T-helper 1 cell (primary cell): ENCODE measurements around the gene MIER1.
"Not testable (repeated sequence)": the region's sequence is repeated elsewhere in the genome, so short reads cannot be mapped to it uniquely, and the experiment has no call there.

Experiments
- DNase-seq, 5 donors: peaks; one replicate each; pipeline ENCODE4 v3.0.0-alpha.2; 2012 to 2020
- total RNA-seq, 4 donors: gene quantifications; one replicate each; lab custom pipeline; 2026; lab: John Stamatoyannopoulos, UW

Gene MIER1
- 130 to 225 (median 174) reads per million in 4 donors for total RNA-seq

DNA sequence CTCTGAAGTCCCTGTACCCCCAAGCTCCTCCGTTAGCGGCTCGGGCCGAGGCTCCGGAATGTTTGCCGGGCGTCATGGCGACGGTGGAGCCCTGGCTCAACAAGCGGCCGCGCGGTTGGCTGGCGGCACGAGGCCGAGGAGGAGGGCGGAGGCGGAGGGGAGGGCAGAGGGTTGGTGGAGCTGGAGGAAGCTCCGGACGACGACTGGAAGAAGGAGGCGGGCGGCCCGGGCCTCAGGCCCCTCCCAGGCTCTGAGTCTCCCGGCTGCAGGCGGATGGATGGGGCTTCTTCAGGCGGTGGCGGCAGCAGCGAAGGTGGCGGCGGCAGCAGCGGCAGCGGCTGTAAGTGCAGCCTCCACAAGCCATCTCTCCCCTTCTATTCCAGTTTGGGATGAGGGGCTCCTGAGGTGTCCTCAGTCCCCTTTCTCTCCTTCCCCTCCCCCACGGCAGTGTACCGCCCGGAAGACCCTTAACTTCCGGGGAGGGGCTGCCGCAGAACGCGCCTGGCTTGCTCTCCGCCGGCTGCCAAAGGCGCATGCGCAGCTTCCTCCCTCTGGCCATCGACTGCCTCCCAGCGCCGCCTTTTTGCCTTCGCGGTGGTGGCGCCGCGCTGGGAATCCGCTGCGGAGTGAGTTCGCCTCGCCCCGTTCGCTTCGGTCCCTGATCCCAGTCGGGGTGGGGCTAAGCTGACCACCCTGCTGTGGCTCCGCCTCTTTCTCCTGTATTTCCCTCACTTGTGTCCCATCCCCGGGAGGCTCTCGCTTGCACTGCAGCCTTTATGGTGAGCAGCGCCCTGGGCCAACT lies at the start of gene MIER1, which contains the start of gene DNAI4:
Gene MIER1, plus strand, starts transcription at position 235 of the 802 bp plus-strand sequence. Its CDS starts 39 bp downstream, at position 274.
Gene DNAI4, minus strand, starts transcription at position 101 of the 802 bp plus-strand sequence. Its CDS starts 25 bp downstream, at position 76.
- peak; percentile 95 to 98 (median 96) for DNase-seq

- no peak for DNase-seq
These were observed 48.1 kb upstream of the MIER1 start for GRCh38 chr1:66876664-66877063.

GRCh38 chr1:66889030-66889429 lies 35.8 kb upstream of the MIER1 start:
- DNase-seq = no peak

DNA sequence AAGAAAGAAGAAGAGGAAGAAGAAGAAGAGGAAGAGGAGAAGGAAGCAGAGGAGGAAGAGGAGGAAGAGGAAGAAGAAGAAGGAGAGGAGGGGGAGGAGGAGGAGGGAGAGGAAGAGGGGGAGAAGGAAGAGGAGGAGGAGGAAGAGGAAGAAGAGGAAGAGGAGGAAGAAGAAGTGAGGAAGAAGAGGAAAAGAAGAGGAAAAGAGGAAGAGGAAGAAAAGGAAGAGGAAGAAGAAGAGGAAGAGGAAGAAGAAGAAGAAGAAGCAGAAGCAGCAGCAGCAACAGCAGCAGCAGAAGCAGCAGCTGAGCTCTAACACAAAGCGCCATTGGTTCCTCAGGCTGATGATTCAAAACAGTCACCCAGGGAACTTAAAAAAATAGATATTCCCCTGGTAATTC lies 34.2 kb upstream of the MIER1 start:
- no peak for DNase-seq

DNA sequence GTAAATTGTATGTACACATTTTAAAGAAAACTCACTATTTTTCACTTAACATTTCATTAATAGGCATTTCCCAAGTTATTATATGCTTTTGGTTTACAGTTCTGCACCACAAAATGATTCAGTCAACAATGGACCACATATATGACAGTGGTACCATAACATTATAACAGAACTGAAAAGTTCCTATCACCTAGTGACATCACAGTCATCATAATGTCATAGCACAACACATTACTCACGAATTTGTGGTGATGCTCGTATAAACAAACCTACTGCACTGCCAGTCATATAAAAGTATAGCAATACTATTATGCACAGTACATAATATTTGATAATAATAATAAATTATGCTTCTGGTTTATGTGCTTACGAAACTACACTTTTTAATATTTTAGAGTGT lies 31.1 kb upstream of the MIER1 start:
- DNase-seq = no peak

- DNase-seq = not testable (repeated sequence)
These were observed 9.6 kb upstream of the MIER1 start for GRCh38 chr1:66915203-66915602.

- DNase-seq = no peak
These were observed 8.5 kb upstream of the MIER1 start for GRCh38 chr1:66916320-66916719.

GRCh38 chr1:66917476-66917875 lies 7.3 kb upstream of the MIER1 start:
- no peak for DNase-seq

DNA sequence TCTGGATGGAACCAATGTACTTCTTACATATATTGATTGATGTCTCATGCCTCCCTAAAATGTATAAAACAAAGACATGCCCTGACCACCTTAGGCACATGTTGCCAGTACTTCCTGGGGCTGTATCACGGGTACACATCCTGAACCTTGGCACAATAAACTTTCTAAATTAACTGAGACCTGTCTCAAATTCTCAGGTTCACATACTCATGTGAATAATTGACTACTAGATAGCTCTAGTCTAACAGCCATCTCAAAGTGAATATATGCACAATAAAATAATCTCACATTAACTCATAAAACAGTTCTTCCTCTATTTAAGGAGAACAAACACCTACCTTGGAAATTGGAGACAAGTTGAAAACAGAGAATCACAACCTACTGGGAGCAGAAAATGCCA lies 5.7 kb upstream of the MIER1 start:
- DNase-seq = no peak

DNA sequence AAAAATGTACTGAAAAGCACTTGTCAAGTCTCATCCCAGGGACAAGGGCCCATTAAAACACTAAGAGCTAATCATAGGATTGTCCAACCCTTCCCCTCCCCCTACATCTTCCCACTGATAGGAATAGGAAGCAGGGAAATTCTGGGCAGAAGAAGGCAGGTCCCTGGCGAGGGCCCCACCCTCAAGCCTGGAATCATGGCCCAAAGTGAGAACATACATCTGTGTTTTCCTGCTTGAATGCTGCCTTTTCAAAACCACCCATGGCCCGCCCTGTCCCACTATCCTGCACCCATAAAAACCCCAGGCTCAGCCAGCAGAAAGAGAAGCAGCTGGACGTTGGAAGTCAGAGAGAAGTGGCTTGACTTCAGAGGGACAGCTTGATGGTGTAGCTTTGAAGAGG lies 5.0 kb upstream of the MIER1 start:
- no peak for DNase-seq

GRCh38 chr1:66920543-66920942 lies 4.2 kb upstream of the MIER1 start:
- DNase-seq = no peak

DNA sequence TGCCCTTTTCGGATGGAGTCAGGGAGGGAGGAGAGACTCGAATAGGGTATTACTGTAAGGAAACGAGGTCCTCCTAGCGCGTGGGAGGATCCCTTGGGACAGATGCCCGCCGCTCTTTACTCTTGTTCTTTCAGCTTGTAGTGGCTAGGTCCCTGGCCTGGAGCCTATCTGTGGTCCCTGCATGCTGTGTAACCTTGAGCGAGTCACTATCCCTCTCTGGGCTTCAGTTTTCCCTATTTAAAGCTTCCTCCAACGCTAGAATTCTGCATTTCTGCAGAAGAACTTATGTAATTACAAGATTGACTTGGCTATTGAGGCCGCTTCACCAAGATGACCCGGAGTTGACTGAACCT lies 744 bp downstream of the MIER1 start:
- DNase-seq = no peak

DNA sequence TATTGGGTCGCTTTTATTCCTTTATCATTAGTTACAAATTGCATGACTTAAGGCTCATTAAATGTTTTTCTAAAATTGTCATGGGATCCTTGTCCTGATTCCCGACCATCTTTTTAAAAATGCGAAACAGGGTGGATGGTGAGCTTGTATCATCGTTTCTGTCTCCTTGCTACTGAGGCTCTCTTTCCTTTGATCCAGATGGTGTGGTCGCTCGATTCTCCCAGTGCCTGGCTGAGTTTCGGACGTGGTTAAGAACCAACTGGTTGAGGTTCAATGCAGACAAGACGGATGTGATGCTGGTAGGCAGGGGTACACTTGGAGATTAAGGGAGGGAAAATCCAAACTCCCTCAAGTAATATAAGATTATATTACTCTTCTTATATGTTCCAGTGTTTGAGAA lies 1.2 kb downstream of the MIER1 start:
- peak in 1 of 5 donors; percentile 8 for DNase-seq

DNA sequence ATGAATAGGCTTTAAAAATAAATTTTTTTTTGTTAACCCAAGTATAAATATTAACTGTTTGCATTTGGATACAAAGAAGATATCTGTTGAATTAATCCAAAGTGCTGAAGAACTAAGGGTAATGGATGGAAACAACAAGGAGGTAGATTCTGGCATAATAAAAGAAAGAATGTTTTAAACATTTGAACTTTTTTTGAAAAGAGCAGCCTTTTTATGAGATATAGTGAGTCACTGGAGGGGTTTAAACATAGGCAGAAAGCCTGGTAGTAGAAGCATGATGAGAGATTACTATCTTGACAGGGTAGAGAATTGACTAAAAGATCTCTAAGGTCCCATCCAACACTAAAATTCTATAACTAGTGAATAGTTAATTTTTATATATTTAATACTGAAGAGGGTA lies 2.7 kb downstream of the MIER1 start:
- no peak for DNase-seq

DNA sequence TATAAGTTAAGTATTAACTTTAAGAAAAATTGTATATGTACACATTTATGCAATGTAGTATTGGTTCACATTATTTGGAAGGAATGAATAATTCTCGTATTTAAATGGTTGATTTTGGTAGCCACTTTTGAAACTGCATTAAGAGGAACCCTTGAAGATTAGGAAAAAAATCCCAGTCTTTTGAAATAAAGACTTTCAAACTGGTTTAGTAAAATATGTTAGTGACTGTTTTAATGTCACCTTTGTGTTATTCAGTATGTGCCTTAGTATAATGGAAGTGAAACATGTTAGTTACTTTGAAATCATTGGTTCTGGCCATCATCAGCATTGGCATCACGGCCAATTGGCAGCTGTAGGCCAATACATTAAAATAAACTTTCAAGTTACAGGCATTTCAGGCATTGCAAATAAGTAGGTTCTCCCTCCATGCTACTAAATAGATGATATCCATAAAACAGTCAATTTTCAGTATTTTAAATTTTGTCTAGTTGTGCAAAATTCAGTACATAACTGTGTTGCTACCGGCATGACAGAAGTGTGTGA lies 4.4 kb downstream of the MIER1 start:
- peak in 1 of 5 donors; percentile 40 for DNase-seq

DNA sequence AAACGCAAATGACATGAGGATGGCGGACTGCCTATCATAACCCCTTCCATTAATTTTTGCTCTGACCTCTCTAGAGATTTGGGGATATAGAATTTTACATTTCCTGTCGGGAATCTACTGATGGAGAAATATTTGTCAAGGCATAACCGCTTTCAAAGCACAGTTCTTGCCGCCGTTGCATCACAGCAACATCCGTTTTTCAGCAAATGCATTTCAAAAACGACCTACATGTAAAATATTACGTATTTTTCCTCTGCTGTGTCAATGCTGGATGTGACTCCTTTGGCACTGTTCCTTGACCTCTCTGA lies 4.9 kb downstream of the MIER1 start:
- no peak for DNase-seq

DNA sequence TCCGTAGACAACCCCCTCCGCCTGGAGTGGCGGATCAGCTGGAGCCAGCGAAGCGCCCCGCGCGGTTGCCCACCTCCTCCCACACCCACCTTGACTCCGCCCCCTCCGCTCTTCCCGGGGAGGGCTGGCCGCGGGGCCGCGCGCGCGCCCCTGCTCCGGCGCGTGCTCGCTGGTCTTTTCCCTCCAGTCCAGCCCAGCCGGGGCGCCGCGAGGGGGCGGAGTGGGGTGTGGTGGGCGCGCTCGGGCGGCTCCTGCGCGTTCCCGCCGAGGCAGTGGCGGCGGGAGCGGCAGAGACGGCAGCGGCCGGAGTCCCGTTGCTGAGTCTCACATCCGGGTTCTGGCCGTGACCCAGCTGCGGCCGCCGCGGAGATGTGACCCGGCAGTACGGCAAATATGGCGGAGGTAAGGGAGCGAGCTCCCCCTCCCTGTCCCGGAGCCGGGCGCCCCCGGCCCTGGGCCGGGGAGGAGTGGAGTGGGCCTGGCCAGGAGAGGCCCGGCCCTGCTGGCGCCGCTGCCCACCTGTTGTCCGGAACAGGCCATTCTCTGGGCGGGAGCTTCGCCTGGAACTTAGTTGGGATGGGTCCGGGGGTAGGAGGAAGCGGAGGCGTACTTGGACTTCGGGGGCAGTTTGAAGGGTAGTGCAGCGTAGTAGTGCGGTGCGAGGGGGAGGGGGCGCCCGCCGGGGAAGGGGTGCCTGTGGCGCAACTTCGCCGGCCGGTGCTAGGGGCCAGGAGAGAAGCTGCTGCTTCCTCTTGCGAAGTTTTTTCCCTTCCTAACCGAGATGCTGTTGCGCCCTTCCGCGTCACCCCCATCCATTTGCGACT lies 5.4 kb downstream of the MIER1 start:
- peak; percentile 89 to 95 (median 91) for DNase-seq

DNA sequence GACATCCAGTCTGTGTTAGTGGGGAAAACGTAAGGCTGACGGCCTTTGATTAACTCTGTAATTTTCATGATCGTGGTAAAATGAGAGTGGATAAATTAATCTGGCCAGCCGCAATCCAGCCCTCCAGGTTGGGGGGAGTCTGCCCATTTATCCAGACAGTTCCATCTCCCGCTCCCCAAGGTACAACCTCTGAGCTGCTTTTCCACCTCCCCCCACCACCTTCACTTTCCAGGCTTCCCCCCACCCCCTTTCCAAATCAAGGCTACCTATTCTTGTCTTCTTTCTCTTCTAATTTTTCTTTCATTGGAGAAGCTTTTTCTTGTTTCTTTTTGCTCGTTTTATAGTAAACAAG lies 6.0 kb downstream of the MIER1 start:
- no peak for DNase-seq

DNA sequence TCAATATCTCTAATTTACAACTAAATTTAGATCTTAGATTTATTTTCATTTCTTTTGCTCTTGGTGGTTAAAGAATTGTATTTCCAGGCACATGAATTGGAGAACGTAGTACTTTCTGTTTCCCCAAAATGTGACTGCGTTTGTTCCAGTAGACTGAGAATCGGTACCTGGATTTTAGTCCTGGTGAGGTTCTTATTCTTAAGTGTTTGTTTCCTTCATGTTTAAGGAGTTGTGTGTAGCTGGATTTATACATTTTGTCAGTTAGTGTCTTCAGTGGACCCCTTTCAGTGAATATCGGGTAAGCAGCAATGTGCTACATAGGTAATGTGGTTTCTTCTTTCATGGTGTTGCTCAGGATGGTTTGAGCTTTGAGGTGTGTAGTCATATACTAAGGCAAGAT lies 6.8 kb downstream of the MIER1 start:
- peak in 1 of 5 donors; percentile 37 for DNase-seq

DNA sequence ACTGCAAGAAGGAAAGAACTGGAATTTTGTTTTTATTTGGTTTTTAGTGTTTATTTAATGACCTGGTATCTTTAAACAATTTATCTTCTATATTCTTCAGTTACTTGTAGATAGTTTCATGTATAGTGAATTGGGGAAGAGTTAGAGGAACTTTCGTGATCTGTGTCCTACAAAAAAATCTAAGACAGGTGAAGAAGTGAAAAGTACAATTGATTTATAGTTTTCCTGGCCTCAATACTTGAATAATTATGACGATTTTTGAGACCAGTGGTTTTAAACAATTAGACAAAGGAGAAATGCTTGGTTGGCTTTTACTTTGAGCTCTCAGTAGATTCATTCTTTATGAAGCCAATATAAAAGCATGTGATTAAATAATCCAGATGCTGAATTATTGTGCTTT lies 7.5 kb downstream of the MIER1 start:
- DNase-seq = no peak

DNA sequence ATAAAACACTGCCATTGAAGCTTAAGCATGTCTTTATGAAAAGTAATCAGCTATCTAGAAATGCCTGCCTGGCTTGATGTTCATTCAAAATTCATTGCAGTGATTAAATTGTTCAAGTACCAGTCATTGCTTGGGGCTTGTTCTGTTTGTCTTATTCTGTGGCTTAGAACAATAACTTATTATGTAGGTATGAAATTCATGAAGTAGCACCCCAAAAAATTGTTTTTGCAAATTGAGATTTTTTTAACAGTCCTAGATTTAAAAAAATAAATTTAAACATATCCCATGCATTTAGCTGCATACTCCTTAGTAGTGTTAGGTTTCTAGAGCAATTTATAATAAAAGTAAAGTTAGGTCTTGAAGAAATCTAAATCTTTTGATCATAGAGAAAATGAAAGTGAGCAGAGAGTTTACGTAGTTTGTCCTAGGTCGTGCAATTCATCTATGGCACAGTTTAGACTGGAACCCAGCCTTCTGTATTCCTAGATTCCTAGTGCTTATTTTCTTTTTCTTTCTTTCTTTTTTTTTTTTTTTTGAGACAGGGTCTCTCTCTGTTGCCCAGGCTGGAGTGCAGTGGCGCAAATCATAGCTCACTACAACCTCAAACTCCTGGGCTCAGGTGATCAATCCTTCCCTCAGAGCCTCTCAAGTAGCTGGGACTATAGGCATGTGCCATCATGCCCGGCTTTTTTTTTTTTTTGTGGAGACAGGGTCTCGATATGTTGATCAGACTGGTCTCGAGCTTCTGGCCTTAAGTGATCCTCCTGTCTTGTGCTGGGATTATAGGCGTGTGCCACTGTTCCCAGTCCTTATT lies 9.3 kb downstream of the MIER1 start:
- DNase-seq = peak in 1 of 5 donors; percentile 14

DNA sequence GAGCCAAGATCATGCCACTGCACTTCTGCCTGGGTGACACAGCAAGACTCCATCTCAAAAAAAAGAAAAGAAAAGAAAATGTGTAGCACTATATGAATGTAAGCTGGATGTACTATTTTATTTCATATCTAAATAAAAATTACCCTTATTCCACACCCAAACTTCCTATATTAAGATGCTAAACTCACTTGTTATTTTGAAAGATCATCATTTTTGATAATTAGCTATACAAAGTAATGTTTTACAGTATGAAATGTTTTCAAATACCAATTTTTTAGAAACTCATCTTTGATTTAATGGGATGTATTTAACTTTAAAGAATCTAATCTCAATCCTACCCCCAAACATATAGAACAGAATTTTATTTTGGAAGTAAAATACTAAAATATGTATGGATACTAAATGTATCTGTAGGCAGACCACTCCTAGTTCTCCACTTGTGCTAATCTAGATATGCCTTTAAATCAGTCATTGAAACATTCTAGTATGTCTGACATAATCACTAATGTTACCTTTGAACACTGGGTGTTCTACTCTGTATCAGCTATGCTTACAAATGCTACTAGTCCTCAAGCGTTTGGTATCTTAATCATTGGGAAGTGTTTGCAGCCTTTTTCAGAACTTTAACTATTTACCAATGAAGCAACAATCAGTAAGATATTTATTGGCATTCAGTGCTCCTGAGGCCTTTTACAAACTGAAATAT lies 12.9 kb downstream of the MIER1 start:
- DNase-seq = no peak
